Head of caudate nucleus (tissue), 42 donors: Measurements from ENCODE around the gene NR6A1.

Experiments
- DNase-seq, 42 donors: peaks; one replicate each; pipeline versions ENCODE4 v3.0.0 to v3.0.0-alpha.2; 2020 to 2021; ENCODE audit warnings: mixed read lengths in 7 of 42
- intact Hi-C: fragments of 100-400 bp; cut with DNase I; formaldehyde crosslinking; loops from one replicate; pipeline ENCODE4 v1.15.0; 2022

The NR6A1 gene

GRCh38 chr9:124771021-124771866, at the start of gene NR6A1:
NR6A1 (minus strand) TSS chr9:124771311.
- intact Hi-C loops = loop anchor here (5.0 kb wide), 1 partner anchor 601 kb away; no protein-coding TSS in a partner anchor
- peak; percentile 92 to 98 (median 96) for DNase-seq

GRCh38 chr9:124818431-124819281, 47.5 kb upstream of the NR6A1 start:
- DNase-seq = no peak
- intact Hi-C loops = no loop called here

- intact Hi-C loops = no loop called here
- DNase-seq = no peak
Measured at GRCh38 chr9:124815601-124816000, 44.5 kb upstream of the NR6A1 start.

DNA sequence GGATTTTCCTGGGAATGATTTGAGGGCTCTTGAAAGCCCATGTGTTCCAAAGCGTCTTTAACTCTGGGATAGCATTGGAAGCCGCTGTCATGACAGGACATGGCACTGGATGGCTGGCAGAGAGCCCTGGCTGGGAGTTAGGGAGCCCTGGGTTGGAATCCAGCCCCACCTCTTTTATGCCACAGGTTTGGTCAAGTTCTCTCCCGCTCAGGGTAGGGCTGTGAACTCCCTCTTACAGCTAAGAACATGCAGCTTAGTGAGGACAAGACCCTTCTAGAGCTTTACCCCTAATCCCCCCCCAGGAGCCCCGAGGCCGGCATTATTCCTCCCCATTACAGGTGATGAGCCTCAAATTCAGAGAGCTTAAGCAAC, 43.0 kb upstream of the NR6A1 start:
- intact Hi-C loops = no loop called here
- no peak for DNase-seq

GRCh38 chr9:124813501-124814163, 42.5 kb upstream of the NR6A1 start:
- intact Hi-C loops = no loop called here
- DNase-seq = no peak

- DNase-seq = no peak
- intact Hi-C loops = no loop called here
Measured at GRCh38 chr9:124813041-124813440, 41.9 kb upstream of the NR6A1 start.

DNA sequence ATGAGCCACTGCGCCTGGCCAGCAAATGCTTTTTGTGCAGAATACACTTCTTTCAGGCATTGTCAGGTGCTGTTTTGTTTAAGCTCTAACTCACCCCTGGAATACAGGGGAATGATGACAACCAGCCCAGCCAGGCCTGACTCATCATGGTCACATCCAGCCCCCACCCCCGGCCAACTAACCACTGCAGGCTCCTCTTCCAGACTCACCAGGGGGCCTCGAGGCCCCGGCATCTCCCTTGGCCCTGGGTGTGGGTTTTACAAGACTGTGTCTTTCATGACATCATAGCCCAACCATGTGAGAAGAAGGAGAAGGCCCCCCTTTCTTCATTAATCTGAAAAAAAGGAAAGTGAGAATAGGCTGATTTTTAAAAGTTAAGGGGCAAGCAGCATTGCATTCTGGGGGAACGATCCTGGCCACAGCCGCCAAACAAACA, 41.3 kb upstream of the NR6A1 start:
- intact Hi-C loops = no loop called here
- no peak for DNase-seq

DNA sequence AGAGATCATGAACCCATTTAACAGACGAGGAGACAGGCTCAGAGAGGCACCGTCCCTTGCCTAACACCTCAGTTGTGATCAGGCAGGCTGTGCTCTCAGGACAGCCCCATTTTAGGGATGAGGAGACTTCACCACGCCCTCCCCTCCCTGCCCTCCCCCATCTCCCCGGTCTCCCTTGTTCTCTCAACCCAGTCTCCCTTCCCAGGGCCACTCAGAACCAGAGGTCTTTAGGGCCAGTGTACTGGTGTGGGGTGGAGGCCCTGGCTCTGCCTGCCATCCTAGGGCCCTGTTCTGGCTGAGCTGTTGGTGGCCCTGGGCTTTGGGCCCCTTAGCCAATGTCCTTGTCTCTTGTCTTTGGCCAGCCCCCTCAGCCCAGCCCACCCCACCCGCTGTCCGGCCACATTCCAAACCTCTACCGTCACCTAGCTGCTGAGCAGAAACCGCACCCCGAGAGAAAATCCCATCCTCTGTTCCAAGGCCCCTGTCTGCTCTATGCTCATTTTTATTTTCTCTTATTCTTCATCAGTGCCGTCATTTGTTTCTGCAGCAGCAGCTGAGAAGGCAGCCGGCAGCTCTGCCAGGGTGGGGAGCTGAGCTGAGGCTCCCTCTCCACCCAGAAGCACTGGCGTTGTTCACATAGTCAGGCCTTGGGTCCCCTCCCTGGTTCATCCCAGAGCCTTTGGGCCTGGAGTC, 39.7 kb upstream of the NR6A1 start:
- no peak for DNase-seq

GRCh38 chr9:124809741-124810500, 38.8 kb upstream of the NR6A1 start:
- intact Hi-C loops = no loop called here
- no peak for DNase-seq

More for the DNA sequence above, 39.7 kb upstream of the NR6A1 start:
- intact Hi-C loops = no loop called here

DNA sequence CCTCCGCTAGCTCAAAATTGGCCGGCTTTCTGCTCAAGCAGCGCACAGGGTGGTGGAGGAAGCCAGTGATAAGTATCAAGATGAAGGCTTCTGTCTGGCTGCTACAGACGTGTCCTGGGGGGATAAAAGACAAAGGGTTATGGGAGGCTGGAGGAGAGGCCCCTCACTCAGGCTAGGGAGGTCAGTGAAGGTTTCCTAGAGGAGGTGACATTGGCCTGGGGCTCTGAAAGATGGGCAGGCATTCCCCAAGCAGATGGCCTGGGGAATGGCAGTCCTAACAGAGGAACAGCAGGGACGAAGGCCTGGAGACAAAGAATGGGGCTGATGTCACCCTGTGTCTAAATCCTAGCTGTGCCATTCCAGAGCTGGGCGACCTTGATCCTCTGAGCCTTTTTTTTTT, 38.1 kb upstream of the NR6A1 start:
- DNase-seq = no peak
- intact Hi-C loops = no loop called here

DNA sequence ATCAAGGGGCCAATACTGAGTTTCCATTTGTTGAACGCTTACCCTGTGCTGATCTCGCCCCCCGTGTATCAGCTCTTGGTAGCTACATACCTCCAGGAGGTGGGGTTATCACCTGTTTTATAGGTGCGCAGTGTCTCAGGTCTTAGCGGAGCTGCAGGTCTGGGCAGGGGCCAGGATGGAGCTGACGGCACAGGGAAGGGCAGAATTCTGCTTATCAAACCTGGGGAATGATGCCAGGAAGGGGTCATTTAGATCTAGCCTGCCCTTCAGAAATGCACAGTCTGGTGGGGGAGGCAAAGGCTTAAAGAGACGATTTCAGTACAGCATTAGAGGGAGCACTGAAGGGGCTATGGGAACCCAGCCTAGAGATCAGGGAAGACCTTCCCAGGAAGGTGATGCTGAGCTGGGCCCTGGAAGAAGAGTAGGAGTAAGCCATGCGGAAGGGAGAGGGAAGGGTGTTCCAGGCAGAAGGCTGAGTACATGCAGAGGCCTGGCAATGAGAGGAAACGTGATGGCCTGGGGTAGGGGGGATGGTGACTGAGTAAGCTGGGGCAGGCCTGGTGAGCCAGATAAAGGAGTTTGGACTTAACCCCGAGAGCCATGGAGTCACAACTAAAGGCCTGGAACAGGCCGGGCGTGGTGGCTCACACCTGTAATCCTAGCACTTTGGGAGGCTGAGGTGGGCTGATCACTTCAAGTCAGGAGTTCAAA, 37.3 kb upstream of the NR6A1 start:
- DNase-seq = no peak
- intact Hi-C loops = no loop called here

- no peak for DNase-seq
- intact Hi-C loops = no loop called here
Measured at GRCh38 chr9:124805186-124805585, 34.1 kb upstream of the NR6A1 start.

- no peak for DNase-seq
- intact Hi-C loops = no loop called here
Measured at GRCh38 chr9:124803911-124804310, 32.8 kb upstream of the NR6A1 start.

- intact Hi-C loops = no loop called here
Measured at GRCh38 chr9:124802426-124802825, 31.3 kb upstream of the NR6A1 start.

DNA sequence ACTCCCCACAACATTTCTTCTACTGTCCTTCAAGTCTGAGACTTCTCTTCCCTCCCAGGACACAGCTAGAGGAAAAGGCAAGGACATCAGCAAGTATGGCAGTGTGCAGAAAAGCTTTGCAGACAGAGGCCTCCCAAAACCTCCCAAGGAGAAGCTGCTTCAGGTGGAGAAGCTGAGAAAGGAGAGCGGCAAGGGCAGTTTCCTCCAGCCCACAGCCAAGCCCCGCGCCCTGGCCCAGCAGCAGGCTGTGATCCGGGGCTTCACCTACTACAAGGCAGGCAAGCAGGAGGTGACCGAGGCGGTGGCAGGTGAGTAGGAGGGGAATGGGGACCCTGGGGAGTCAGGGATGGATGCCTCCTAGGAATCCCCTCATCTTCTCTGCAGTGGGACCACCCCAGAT, 30.2 kb upstream of the NR6A1 start:
- DNase-seq = no peak
- intact Hi-C loops = no loop called here

More at GRCh38 chr9:124802426-124802825, 31.3 kb upstream of the NR6A1 start:
- DNase-seq = peak in 15 of 42 donors; percentile 16 to 64 (median 29)

DNA sequence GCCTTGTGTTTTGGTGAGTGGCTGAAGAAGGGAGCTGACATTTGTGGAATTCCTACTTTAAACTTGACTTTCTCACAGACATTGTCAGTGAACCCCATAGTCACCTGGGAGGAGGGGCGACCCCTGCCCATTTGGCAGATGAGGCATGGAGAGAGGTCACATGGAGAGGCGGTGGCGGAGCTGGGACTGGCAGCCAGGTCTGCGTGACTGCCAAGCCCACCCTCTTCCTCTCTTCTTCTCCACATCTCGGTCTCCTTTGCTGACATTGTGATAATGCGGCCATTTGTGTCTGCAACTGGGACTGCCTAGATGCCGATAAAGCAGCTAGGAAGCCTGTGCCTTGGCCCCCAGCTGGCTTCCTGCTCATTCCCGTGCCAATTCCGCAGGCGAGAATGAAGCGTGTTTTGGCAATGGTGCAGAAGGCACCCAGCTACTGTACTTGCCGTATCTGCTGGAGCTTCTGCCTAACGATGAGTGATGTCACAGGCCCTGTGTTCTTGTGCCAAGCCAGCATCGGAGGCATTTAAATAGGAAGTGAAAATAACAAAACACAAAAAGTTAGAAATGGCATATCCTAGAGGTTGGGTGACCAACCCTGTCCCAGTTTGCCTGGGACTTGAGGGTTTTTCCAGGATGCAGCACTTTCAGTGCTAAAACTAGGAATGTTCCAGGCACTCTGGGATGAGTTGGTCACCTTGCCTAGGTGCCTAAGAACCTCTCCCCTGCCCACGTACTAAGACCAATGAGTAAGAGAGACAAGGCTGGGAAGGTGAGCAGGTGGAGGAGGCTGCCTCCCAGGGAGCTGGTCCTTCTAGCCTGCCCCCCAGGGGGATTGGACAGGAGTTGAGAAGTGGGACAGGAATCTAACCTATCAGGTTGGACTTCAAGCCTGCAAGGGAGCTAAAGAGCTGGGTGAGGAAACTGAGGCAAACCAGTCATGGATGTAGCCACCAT, 29.5 kb upstream of the NR6A1 start:
- peak in 33 of 42 donors; percentile 17 to 63 (median 36) for DNase-seq
- intact Hi-C loops = no loop called here
